ENCODE results near the gene FOSL1. TPM values are rescaled to one million over a fixed set of nuclear protein-coding genes. Genes with fewer than 3 reads are reported as not detected.

The FOSL1 gene
- total and polyA plus RNA-seq, 2 of the 13 experiments (the other 11 are each of a cell fraction or from before 2014, with no cell fraction given) = 4.0 to 4.1 TPM

DNA sequence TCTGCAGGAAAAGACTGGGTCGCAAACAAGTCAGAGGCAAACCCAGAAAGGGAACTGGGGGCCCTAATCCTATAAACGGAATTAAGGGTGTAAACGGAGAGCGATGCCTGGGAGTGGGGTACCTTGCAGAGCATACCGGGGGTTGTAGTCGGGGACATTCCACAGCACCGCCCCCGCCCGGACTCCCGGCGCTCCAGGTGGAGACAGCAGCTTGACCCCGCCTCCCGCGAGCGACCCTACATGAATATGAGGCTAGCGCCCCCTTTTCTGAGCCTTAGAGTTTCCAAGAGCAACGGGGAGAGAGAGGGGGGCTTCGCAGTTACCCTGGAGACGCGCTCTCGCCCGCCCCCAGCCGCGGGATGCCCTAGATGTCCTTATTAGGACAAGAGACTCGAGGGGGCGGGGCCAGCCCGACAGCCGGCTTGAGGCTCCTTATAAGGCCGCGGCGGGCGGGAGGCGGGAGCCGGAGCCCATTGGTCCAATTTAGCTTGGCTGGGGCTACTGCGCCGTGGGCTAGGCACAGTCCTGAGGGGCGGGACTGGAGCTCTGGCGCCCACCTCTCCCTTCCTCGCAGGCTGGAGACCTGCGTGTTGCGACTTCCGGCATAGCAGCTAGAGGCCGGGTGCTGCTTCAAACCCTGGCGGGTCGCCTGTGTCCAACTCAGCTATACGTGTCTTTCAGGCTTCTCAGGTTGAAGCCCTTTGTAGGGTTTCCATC is 40.9 kb downstream of the FOSL1 start (continued):
- TF ChIP-seq, protein P1, sequence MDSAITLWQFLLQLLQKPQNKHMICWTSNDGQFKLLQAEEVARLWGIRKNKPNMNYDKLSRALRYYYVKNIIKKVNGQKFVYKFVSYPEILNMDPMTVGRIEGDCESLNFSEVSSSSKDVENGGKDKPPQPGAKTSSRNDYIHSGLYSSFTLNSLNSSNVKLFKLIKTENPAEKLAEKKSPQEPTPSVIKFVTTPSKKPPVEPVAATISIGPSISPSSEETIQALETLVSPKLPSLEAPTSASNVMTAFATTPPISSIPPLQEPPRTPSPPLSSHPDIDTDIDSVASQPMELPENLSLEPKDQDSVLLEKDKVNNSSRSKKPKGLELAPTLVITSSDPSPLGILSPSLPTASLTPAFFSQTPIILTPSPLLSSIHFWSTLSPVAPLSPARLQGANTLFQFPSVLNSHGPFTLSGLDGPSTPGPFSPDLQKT (CRISPR knock-in tag; IDR thresholded peaks at IDR 0.05; ENCODE audit: borderline replicate concordance) = no peak
- TF ChIP-seq ZNF598 (CRISPR knock-in tag; IDR thresholded peaks at IDR 0.05; ENCODE audit: borderline replicate concordance) (no peak), POGZ (CRISPR knock-in tag; IDR thresholded peaks at IDR 0.05) (no peak), ZNF615 (CRISPR knock-in tag; IDR thresholded peaks at IDR 0.05; ENCODE audit: borderline replicate concordance) (no peak), FOXK1 (CRISPR knock-in tag; IDR thresholded peaks at IDR 0.05; ENCODE audit: borderline replicate concordance, low read depth) (no peak; the same call in 1 of the 2 replicates), ZNF383 (CRISPR knock-in tag; IDR thresholded peaks at IDR 0.05; ENCODE audit: borderline replicate concordance) (no peak), ZNF160 (CRISPR knock-in tag; IDR thresholded peaks at IDR 0.05) (no peak), TARDBP (CRISPR knock-in tag; IDR thresholded peaks at IDR 0.05) (no peak; the same call in 1 of the 2 replicates), PTBP1 (IDR thresholded peaks at IDR 0.05; ENCODE audit: low read depth, low read length, poor library complexity, severe bottlenecking) (no peak), NR1H2 (CRISPR knock-in tag; IDR thresholded peaks at IDR 0.05; ENCODE audit: borderline replicate concordance, low read depth) (no peak), SMAD9 (CRISPR knock-in tag; IDR thresholded peaks at IDR 0.05) (no peak), ZNF766 (CRISPR knock-in tag; IDR thresholded peaks at IDR 0.05; ENCODE audit: borderline replicate concordance) (no peak), ZNF101 (CRISPR knock-in tag; IDR thresholded peaks at IDR 0.05; ENCODE audit: borderline replicate concordance, low read depth) (no peak), MATR3 (CRISPR knock-in tag; IDR thresholded peaks at IDR 0.05) (no peak), ZMYM3 (CRISPR knock-in tag; IDR thresholded peaks at IDR 0.05) (no peak)
- TF ChIP-seq, protein P2, sequence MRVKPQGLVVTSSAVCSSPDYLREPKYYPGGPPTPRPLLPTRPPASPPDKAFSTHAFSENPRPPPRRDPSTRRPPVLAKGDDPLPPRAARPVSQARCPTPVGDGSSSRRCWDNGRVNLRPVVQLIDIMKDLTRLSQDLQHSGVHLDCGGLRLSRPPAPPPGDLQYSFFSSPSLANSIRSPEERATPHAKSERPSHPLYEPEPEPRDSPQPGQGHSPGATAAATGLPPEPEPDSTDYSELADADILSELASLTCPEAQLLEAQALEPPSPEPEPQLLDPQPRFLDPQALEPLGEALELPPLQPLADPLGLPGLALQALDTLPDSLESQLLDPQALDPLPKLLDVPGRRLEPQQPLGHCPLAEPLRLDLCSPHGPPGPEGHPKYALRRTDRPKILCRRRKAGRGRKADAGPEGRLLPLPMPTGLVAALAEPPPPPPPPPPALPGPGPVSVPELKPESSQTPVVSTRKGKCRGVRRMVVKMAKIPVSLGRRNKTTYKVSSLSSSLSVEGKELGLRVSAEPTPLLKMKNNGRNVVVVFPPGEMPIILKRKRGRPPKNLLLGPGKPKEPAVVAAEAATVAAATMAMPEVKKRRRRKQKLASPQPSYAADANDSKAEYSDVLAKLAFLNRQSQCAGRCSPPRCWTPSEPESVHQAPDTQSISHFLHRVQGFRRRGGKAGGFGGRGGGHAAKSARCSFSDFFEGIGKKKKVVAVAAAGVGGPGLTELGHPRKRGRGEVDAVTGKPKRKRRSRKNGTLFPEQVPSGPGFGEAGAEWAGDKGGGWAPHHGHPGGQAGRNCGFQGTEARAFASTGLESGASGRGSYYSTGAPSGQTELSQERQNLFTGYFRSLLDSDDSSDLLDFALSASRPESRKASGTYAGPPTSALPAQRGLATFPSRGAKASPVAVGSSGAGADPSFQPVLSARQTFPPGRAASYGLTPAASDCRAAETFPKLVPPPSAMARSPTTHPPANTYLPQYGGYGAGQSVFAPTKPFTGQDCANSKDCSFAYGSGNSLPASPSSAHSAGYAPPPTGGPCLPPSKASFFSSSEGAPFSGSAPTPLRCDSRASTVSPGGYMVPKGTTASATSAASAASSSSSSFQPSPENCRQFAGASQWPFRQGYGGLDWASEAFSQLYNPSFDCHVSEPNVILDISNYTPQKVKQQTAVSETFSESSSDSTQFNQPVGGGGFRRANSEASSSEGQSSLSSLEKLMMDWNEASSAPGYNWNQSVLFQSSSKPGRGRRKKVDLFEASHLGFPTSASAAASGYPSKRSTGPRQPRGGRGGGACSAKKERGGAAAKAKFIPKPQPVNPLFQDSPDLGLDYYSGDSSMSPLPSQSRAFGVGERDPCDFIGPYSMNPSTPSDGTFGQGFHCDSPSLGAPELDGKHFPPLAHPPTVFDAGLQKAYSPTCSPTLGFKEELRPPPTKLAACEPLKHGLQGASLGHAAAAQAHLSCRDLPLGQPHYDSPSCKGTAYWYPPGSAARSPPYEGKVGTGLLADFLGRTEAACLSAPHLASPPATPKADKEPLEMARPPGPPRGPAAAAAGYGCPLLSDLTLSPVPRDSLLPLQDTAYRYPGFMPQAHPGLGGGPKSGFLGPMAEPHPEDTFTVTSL (CRISPR knock-in tag; IDR thresholded peaks at IDR 0.05; ENCODE audit: borderline replicate concordance) = no peak
- TF ChIP-seq, protein P3, sequence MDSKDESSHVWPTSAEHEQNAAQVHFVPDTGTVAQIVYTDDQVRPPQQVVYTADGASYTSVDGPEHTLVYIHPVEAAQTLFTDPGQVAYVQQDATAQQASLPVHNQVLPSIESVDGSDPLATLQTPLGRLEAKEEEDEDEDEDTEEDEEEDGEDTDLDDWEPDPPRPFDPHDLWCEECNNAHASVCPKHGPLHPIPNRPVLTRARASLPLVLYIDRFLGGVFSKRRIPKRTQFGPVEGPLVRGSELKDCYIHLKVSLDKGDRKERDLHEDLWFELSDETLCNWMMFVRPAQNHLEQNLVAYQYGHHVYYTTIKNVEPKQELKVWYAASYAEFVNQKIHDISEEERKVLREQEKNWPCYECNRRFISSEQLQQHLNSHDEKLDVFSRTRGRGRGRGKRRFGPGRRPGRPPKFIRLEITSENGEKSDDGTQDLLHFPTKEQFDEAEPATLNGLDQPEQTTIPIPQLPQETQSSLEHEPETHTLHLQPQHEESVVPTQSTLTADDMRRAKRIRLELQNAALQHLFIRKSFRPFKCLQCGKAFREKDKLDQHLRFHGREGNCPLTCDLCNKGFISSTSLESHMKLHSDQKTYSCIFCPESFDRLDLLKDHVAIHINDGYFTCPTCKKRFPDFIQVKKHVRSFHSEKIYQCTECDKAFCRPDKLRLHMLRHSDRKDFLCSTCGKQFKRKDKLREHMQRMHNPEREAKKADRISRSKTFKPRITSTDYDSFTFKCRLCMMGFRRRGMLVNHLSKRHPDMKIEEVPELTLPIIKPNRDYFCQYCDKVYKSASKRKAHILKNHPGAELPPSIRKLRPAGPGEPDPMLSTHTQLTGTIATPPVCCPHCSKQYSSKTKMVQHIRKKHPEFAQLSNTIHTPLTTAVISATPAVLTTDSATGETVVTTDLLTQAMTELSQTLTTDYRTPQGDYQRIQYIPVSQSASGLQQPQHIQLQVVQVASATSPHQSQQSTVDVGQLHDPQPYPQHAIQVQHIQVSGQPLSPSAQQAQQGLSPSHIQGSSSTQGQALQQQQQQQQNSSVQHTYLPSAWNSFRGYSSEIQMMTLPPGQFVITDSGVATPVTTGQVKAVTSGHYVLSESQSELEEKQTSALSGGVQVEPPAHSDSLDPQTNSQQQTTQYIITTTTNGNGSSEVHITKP (CRISPR knock-in tag; IDR thresholded peaks at IDR 0.05; ENCODE audit: low read depth) = no peak
- TF ChIP-seq, protein P4, sequence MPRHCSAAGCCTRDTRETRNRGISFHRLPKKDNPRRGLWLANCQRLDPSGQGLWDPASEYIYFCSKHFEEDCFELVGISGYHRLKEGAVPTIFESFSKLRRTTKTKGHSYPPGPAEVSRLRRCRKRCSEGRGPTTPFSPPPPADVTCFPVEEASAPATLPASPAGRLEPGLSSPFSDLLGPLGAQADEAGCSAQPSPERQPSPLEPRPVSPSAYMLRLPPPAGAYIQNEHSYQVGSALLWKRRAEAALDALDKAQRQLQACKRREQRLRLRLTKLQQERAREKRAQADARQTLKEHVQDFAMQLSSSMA (CRISPR knock-in tag; IDR thresholded peaks at IDR 0.05) = no peak
